Activated CD8-positive, alpha-beta memory T cell treated with anti-CD3 and anti-CD28 coated beads, Interleukin-2, amount 50 U/mL, for 1 hour (primary cell): ENCODE measurements around the gene TIMM13.
"Not testable (repeated sequence)": the region's sequence is repeated elsewhere in the genome, so short reads cannot be mapped to it uniquely, and the experiment has no call there.

Source experiments
- DNase-seq: peaks from one replicate; pipeline ENCODE4 v3.0.0-alpha.2; 2020; ENCODE audit errors: extremely low read depth

The TIMM13 gene

DNA sequence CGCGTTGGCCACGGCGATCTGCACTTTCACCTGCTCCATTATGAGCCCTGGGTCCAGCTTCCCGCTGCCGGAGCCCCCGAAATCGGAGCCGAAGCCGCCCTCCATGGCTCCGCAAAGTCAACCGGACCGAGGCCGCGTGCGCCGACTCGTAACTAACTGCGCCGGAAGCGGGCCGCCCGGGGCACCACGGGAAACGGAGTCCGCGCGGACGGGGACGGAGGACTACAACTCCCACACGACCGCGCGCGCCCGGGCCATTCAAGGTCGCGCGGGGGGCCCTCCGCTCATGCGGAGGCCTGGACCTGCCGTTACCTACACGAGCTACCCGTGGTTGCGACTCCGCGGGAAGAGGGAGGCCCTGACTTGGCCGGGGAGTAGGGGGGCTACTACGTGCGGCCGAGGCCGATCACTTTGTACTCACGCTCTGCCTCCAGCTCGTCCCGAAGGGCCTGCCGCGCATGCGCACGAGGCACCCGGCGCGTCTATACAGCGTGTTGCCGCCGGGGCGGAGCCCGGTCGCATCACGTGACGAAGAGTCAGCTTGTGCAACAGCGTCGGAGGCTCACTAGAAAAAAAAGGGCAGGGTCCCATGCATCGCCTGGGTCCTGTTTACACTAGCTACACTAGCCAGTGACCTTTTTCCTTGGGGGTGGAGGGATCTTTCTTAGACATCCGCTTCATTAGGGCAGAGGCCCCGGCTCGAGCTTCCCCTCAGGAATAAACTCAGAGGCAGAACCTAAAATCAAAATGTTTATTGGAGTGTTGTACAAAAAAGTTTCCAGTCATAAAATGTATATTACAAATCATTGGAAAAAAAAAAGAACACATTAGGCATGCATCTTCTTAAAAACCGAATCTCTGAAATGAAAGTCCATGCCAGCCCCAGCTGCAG is at the start of gene TIMM13:
Gene TIMM13, minus strand, starts transcription at position 158 of the 892 bp plus-strand sequence. Its CDS starts 53 bp downstream, at position 105.
- peak; percentile 83 for DNase-seq

GRCh38 chr19:2476451-2477140 is 49.2 kb upstream of the TIMM13 start:
- DNase-seq, result no peak

GRCh38 chr19:2475702-2476450 is 48.5 kb upstream of the TIMM13 start, which contains the start of gene GADD45B:
Gene GADD45B (plus strand): TSS chr19:2476127. CDS start chr19:2476359, 232 bp downstream.
- DNase-seq, result peak; percentile 99

- DNase-seq, result no peak
Observed at GRCh38 chr19:2475018-2475701, 47.8 kb upstream of the TIMM13 start.

DNA sequence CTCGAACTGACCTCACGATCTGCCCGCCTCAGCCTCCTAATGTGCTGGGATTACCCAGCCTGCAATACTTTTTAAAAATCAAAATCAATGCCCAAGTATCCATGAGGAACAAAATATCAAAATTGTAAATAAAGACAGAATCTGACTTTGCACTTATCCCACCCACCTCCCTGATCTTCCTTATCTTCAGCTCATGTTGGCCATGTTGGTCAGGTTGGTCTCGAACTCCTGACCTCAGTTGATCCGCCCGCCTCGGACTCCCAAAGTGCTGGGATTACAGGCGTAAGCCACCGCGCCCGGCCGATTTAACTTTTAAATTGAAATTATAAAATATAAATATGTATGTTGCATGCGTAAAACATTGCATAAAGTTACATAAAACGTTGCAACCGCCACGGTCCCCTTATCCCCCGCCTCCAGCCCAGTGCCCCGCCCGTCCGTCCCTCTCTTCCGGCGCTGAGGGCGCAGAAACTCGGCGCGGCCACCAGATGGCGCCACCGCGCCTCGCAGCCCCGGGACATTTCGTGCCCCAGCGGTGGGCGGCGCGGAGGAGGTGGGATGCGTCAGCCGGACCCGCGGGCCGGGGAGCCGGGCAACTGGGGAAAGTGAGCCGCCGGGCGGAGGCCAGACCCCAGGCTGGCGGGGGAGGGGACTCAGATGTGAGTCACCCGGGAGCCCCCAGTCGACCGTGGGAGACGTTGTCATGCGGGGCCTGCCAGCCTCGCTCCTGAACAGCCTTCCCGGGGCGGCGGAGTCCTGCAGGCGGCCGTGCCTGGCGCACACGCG is 47.0 kb upstream of the TIMM13 start:
- no peak for DNase-seq

- DNase-seq, result not testable (repeated sequence)
Observed at GRCh38 chr19:2469915-2470200, 42.5 kb upstream of the TIMM13 start.

GRCh38 chr19:2469102-2469914 is 41.9 kb upstream of the TIMM13 start:
- DNase-seq, result no peak

GRCh38 chr19:2468596-2468995 is 41.2 kb upstream of the TIMM13 start:
- no peak for DNase-seq

- DNase-seq, result no peak
Observed at GRCh38 chr19:2464389-2464788, 37.0 kb upstream of the TIMM13 start.

GRCh38 chr19:2463694-2464093 is 36.3 kb upstream of the TIMM13 start:
- DNase-seq, result not testable (repeated sequence)

GRCh38 chr19:2462635-2463421 is 35.4 kb upstream of the TIMM13 start:
- no peak for DNase-seq

- no peak for DNase-seq
Observed at GRCh38 chr19:2461751-2462634, 34.6 kb upstream of the TIMM13 start.

DNA sequence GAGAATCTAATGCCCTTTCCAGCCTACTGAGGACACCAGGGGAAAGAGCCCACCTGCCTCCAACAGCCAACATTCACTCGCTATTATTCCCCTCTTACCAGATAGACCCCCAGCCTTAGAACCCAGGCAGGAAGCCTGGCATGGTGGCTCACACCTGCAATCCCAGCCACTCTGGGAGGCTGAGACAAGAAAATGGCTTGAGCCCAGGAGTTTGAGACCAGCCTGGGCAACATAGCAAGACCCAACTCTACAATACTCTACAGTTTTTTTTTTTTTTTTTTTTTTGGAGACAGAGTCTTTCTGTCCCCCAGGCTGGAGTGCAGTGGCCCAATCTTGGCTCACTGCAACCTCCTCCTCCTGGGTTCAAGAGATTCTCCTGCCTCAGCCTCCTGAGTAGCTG is 32.9 kb upstream of the TIMM13 start:
- no peak for DNase-seq

DNA sequence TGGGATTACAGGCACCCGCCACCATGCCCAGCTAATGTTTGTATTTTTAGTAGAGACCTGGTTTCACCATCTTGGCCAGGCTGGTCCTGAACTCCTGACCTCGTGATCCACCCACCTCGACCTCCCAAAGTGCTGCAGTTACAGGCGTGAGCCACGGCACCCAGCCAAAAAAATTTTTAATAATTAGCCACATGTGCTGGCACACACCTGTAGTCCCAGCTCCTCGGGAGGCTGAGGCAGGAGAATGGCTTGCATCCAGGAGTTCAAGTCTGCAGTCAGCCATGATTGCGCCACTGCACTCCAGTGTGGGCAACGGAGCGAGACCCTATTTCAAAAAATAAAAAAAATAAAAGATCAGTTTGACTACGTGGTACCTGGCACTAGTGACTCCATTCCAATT is 31.4 kb upstream of the TIMM13 start:
- DNase-seq, result not testable (repeated sequence)

GRCh38 chr19:2458054-2458453 is 30.7 kb upstream of the TIMM13 start:
- DNase-seq, result no peak

- DNase-seq, result no peak
Observed at GRCh38 chr19:2457394-2458037, 30.1 kb upstream of the TIMM13 start.

- DNase-seq, result no peak
Observed at GRCh38 chr19:2455851-2456570, 28.6 kb upstream of the TIMM13 start.
